Measurements from ENCODE around the gene CLECL1.
"Not testable (repeated sequence)": the region's sequence is repeated elsewhere in the genome, so short reads cannot be mapped to it uniquely, and the experiment has no call there.

The CLECL1 gene

GRCh38 chr12:9718968-9719367 lies 13.9 kb downstream of the CLECL1 start:
- DNase-seq = no peak

GRCh38 chr12:9717070-9717925 lies 15.6 kb downstream of the CLECL1 start:
- DNase-seq = no peak

GRCh38 chr12:9713032-9713558 lies 19.8 kb downstream of the CLECL1 start:
- DNase-seq = not testable (repeated sequence)

GRCh38 chr12:9711664-9712063 lies 21.2 kb downstream of the CLECL1 start:
- no peak for DNase-seq

GRCh38 chr12:9710584-9711375 lies 22.1 kb downstream of the CLECL1 start:
- DNase-seq = no peak

GRCh38 chr12:9708853-9709252 lies 24.0 kb downstream of the CLECL1 start:
- no peak for DNase-seq

GRCh38 chr12:9707864-9708808 lies 24.8 kb downstream of the CLECL1 start:
- peak; percentile 82 for DNase-seq

GRCh38 chr12:9707356-9707755 lies 25.5 kb downstream of the CLECL1 start:
- DNase-seq = no peak

GRCh38 chr12:9706086-9706685 lies 26.7 kb downstream of the CLECL1 start:
- no peak for DNase-seq

- not testable (repeated sequence) for DNase-seq
Measured at GRCh38 chr12:9704561-9704960, 28.3 kb downstream of the CLECL1 start.

GRCh38 chr12:9702255-9702654 lies 30.6 kb downstream of the CLECL1 start:
- peak; percentile 68 for DNase-seq

GRCh38 chr12:9701380-9702154 lies 31.3 kb downstream of the CLECL1 start:
- peak; percentile 30 for DNase-seq

- no peak for DNase-seq
Measured at GRCh38 chr12:9700606-9700956, 32.3 kb downstream of the CLECL1 start.

- no peak for DNase-seq
Measured at GRCh38 chr12:9699898-9700605, 32.8 kb downstream of the CLECL1 start.

GRCh38 chr12:9699269-9699897 lies 33.5 kb downstream of the CLECL1 start:
- no peak for DNase-seq

GRCh38 chr12:9698681-9699080 lies 34.2 kb downstream of the CLECL1 start:
- no peak for DNase-seq

- DNase-seq = no peak
Measured at GRCh38 chr12:9697619-9698018, 35.3 kb downstream of the CLECL1 start.

- DNase-seq = not testable (repeated sequence)
Measured at GRCh38 chr12:9695661-9696060, 37.2 kb downstream of the CLECL1 start.

- not testable (repeated sequence) for DNase-seq
Measured at GRCh38 chr12:9695150-9695549, 37.7 kb downstream of the CLECL1 start.

GRCh38 chr12:9694241-9694640 lies 38.7 kb downstream of the CLECL1 start:
- DNase-seq = no peak
